ENCODE measurements around the gene CFAP299.

The CFAP299 gene

DNA sequence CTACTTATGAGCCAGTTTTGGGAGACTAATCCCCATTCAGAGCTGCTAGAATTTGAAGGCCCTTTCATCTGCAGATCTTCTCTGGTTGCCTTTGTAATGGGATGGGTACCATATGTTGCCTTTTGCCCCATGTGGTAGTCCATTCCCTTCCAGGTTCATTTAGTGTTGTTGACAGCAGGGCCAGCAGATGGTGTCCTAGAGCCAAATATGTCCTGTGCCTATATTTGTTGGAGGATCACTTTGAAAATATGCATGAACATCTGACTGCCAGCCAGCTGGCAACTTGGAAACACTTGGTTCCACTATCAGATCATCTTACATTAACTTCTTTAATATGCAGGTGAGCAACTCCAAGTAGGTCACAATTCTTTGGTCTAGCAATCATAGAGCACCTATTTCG lies 30.4 kb downstream of the CFAP299 start:
- H3K4me3 ChIP-seq (ENCODE audit: low read depth, low read length): no peak overlapping the region
- TF ChIP-seq CTCF (IDR thresholded peaks at IDR 0.05; ENCODE audit: borderline replicate concordance, insufficient read depth, low read depth, low read length): peak; percentile 65; the same call in 1 of the 2 replicates

DNA sequence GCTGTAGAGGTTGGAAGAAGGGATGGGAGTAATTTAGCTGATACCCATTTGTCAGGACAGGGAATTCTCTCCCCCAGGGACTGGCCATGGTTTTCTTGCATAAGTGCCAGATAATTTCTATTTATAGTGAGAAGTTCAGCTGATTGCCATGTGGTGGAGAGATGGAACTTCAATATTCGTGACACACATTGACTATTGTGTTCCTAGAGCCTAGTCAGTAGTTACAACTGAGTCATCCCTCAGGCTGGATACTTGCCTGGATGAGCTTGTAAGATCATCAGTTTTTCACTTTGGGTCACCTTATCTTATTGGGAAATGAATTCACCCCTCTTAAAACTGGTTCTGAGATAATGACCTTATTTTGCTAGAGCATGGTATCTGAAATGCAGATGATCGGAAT lies 32.2 kb downstream of the CFAP299 start:
- no peak for TF ChIP-seq CTCF (IDR thresholded peaks at IDR 0.05; ENCODE audit: borderline replicate concordance, insufficient read depth, low read depth, low read length)
- no peak overlapping the region for H3K4me3 ChIP-seq (ENCODE audit: low read depth, low read length)

- no peak for TF ChIP-seq CTCF (IDR thresholded peaks at IDR 0.05; ENCODE audit: borderline replicate concordance, insufficient read depth, low read depth, low read length)
These were observed 35.1 kb downstream of the CFAP299 start for GRCh38 chr4:80370635-80371034.

DNA sequence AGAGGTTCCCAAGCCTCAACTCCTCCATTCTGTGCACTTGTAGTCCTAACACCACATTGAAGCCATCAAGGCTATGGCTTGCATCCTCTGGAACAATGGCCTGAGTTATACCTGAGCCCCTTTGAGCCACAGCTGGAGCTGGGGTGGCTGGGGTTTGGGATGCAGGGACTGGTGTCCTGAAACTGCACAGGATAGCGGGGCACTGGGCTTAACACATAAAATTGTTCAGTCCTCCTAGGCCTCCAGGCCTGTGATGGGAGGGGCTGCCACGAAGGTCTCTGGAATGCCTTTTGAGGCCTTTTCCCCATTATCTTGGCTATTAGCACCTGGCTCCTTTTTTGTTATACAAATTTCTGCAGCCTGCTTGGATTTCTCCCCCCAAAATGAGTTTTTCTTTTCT lies 35.5 kb downstream of the CFAP299 start:
- no peak for TF ChIP-seq CTCF (IDR thresholded peaks at IDR 0.05; ENCODE audit: borderline replicate concordance, insufficient read depth, low read depth, low read length)
- no peak overlapping the region for H3K4me3 ChIP-seq (ENCODE audit: low read depth, low read length)

More at GRCh38 chr4:80370635-80371034, 35.1 kb downstream of the CFAP299 start:
- H3K4me3 ChIP-seq (ENCODE audit: low read depth, low read length): no peak overlapping the region

- no peak overlapping the region for H3K4me3 ChIP-seq (ENCODE audit: low read depth, low read length)
- no peak for TF ChIP-seq CTCF (IDR thresholded peaks at IDR 0.05; ENCODE audit: borderline replicate concordance, insufficient read depth, low read depth, low read length)
These were observed 38.6 kb downstream of the CFAP299 start for GRCh38 chr4:80374180-80374579.

DNA sequence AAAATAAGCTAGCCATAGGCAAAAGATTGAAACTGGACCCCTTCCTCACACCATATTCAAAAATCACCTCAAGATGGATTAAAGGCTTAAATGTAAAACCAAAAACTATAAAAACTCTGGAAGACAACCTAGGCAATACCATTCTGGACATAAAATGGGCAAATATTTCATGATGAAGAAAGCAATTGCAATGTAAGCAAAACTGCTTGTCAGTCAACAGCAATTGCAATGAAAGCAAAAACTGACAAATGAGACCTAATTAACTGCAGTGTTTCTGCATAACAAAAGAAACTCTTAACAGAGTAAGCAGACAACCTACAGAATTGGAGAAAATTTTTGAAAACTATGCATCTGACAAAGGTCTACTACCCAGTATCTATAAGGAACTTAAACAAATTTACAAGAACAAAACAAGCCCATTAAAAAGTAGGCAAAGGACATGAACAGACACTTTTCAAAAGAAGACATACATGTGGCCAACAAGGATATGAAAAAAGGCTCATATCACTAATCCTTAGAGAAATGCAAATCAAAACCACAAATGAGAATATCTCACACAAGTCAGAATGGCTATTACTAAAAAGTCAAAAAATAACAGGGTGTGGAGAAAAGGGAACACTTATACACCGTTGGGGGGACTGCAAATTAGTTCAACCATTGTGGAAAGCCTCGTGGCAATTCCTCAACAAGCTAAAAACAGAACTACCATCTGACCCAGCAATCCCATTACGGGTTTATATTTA lies 46.7 kb downstream of the CFAP299 start:
- H3K4me3 ChIP-seq (ENCODE audit: low read depth, low read length): no peak overlapping the region
- no peak for TF ChIP-seq CTCF (IDR thresholded peaks at IDR 0.05; ENCODE audit: borderline replicate concordance, insufficient read depth, low read depth, low read length)
